ENCODE results near the gene ALX4. TPM values are rescaled to one million over a fixed set of nuclear protein-coding genes. Genes with fewer than 3 reads are reported as not detected.
A peak's percentile ranks its signal among the peaks of the same experiment; 100 is the strongest.

The ALX4 gene
- total RNA-seq, 1 donor from 2014 or later, result not detected

- ATAC-seq, result peak; percentile 52
- Histone ChIP-seq H3K9me3 (no peaks in the 10 kb centered on the region), H3K4me3 (no peak overlapping the region), H3K27me3 (peaks cover 89% of the 10 kb centered on the region), H3K27ac (no peak overlapping the region), H3K4me1 (no peaks in the 10 kb centered on the region), H3K36me3 (no peaks in the 10 kb centered on the region)
- intact Hi-C loops (cut with DNase I), result no loop called here
- TF ChIP-seq CTCF (IDR thresholded peaks at IDR 0.05), result no peak
- DNase-seq, result peak; percentile 28
Observed at GRCh38 chr11:44324749-44325525, 15.0 kb upstream of the ALX4 start.

- H3K27ac ChIP-seq, result no peak overlapping the region
- ATAC-seq (no peak), DNase-seq (no peak)
- no peaks in the 10 kb centered on the region for H3K9me3 ChIP-seq
- no peaks in the 10 kb centered on the region for H3K36me3 ChIP-seq
- H3K4me1 ChIP-seq, result no peaks in the 10 kb centered on the region
- no peak for TF ChIP-seq CTCF (IDR thresholded peaks at IDR 0.05)
- intact Hi-C loops (cut with DNase I), result no loop called here
- H3K4me3 ChIP-seq, result no peak overlapping the region
- H3K27me3 ChIP-seq, result peaks cover 89% of the 10 kb centered on the region
Observed at GRCh38 chr11:44324222-44324621, 14.3 kb upstream of the ALX4 start.

GRCh38 chr11:44322243-44322642 is 12.3 kb upstream of the ALX4 start:
- H3K27ac ChIP-seq, result no peak overlapping the region
- intact Hi-C loops (cut with DNase I), result no loop called here
- H3K36me3 ChIP-seq, result no peaks in the 10 kb centered on the region
- ATAC-seq (no peak), DNase-seq (no peak)
- peaks cover 91% of the 10 kb centered on the region for H3K27me3 ChIP-seq
- no peaks in the 10 kb centered on the region for H3K9me3 ChIP-seq
- no peak overlapping the region for H3K4me3 ChIP-seq
- TF ChIP-seq CTCF (IDR thresholded peaks at IDR 0.05), result no peak
- H3K4me1 ChIP-seq, result no peaks in the 10 kb centered on the region

- H3K4me3 ChIP-seq, result no peak overlapping the region
- peaks cover 100% of the 10 kb centered on the region for H3K27me3 ChIP-seq
- TF ChIP-seq CTCF (IDR thresholded peaks at IDR 0.05), result no peak
- no peak overlapping the region for H3K27ac ChIP-seq
- intact Hi-C loops (cut with DNase I), result no loop called here
- no peaks in the 10 kb centered on the region for H3K36me3 ChIP-seq
- DNase-seq (no peak), ATAC-seq (no peak)
- H3K4me1 ChIP-seq, result peaks cover 8% of the 10 kb centered on the region
- H3K9me3 ChIP-seq, result no peaks in the 10 kb centered on the region
Observed at GRCh38 chr11:44321059-44321458, 11.1 kb upstream of the ALX4 start.

GRCh38 chr11:44320289-44320973 is 10.5 kb upstream of the ALX4 start:
- Histone ChIP-seq H3K27me3 (peaks cover 100% of the 10 kb centered on the region), H3K4me1 (peaks cover 10% of the 10 kb centered on the region), H3K9me3 (no peaks in the 10 kb centered on the region), H3K4me3 (no peak overlapping the region), H3K27ac (no peak overlapping the region), H3K36me3 (no peaks in the 10 kb centered on the region)
- intact Hi-C loops (cut with DNase I), result no loop called here
- TF ChIP-seq CTCF (IDR thresholded peaks at IDR 0.05), result no peak
- DNase-seq (peak; percentile 33), ATAC-seq (no peak)
